ENCODE data around the gene OR2T35.

Gene OR2T35

GRCh38 chr1:248625166-248625565 lies 19.9 kb downstream of the OR2T35 start:
- H3K9me3 ChIP-seq (ENCODE audit: control insufficient read depth, low read length): peaks cover 45% of the 10 kb centered on the region
- H3K4me3 ChIP-seq (ENCODE audit: extremely low read depth, insufficient read depth, low read length, poor library complexity, severe bottlenecking): no peak overlapping the region
- H3K4me1 ChIP-seq (ENCODE audit: control insufficient read depth, insufficient read depth, low read length, poor library complexity, severe bottlenecking): no peaks in the 10 kb centered on the region
- no peaks in the 10 kb centered on the region for H3K36me3 ChIP-seq (ENCODE audit: control insufficient read depth, insufficient read depth, low read length)
- H3K27ac ChIP-seq (ENCODE audit: low read depth, low read length, severe bottlenecking): no peak overlapping the region
- 28 to 52% methylated on average over 2 to 3 of the region's 4 CpGs for WGBS, 2 experiments (ENCODE audit: insufficient coverage in 2 of 2)

DNA sequence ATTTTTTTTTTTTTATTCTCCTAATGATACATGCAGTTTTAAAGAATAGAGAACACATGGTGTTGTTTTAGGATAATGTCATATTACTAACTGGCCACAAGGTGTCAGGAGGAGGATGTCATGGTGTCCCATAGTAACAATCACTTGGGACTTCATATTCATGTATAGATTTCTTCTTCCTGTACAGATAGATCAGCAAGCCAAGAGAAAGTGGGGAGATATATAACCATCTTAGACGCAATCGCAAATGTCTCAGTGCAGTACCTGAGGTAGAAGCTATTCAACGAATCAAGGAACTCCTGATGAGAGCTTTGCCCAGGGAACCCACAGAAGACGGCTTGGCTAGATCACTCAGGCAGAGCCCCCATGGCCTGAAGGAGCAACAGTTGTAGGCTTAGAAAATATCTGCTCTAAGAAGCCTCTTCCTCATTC lies 22.5 kb downstream of the OR2T35 start:
- no peaks in the 10 kb centered on the region for H3K36me3 ChIP-seq (ENCODE audit: control insufficient read depth, insufficient read depth, low read length)
- H3K9me3 ChIP-seq (ENCODE audit: control insufficient read depth, low read length): peaks cover 50% of the 10 kb centered on the region
- no peak overlapping the region for H3K27ac ChIP-seq (ENCODE audit: low read depth, low read length, severe bottlenecking)
- no peak overlapping the region for H3K4me3 ChIP-seq (ENCODE audit: extremely low read depth, insufficient read depth, low read length, poor library complexity, severe bottlenecking)
- no peaks in the 10 kb centered on the region for H3K4me1 ChIP-seq (ENCODE audit: control insufficient read depth, insufficient read depth, low read length, poor library complexity, severe bottlenecking)
- WGBS, 2 experiments (ENCODE audit: insufficient coverage in 2 of 2): 85 to 93% methylated on average over 3 to 4 of the region's 4 CpGs

- WGBS, 2 experiments (ENCODE audit: insufficient coverage in 2 of 2): 70 to 75% methylated on average over 4 to 6 of the region's 7 CpGs
- Histone ChIP-seq H3K4me3 (ENCODE audit: extremely low read depth, insufficient read depth, low read length, poor library complexity, severe bottlenecking) (no peak overlapping the region), H3K9me3 (ENCODE audit: control insufficient read depth, low read length) (peaks cover 47% of the 10 kb centered on the region), H3K27ac (ENCODE audit: low read depth, low read length, severe bottlenecking) (no peak overlapping the region), H3K36me3 (ENCODE audit: control insufficient read depth, insufficient read depth, low read length) (no peaks in the 10 kb centered on the region), H3K4me1 (ENCODE audit: control insufficient read depth, insufficient read depth, low read length, poor library complexity, severe bottlenecking) (no peaks in the 10 kb centered on the region)
These were observed 23.3 kb downstream of the OR2T35 start for GRCh38 chr1:248621770-248622169.

- Histone ChIP-seq H3K4me1 (ENCODE audit: control insufficient read depth, insufficient read depth, low read length, poor library complexity, severe bottlenecking) (no peaks in the 10 kb centered on the region), H3K36me3 (ENCODE audit: control insufficient read depth, insufficient read depth, low read length) (no peaks in the 10 kb centered on the region), H3K4me3 (ENCODE audit: extremely low read depth, insufficient read depth, low read length, poor library complexity, severe bottlenecking) (no peak overlapping the region), H3K9me3 (ENCODE audit: control insufficient read depth, low read length) (peaks cover 51% of the 10 kb centered on the region), H3K27ac (ENCODE audit: low read depth, low read length, severe bottlenecking) (no peak overlapping the region)
- 0% methylated on average over 1 to 2 of the region's 3 CpGs for WGBS, 2 experiments (ENCODE audit: insufficient coverage in 2 of 2)
These were observed 26.2 kb downstream of the OR2T35 start for GRCh38 chr1:248618878-248619277.

GRCh38 chr1:248618119-248618518 lies 27.0 kb downstream of the OR2T35 start:
- H3K27ac ChIP-seq (ENCODE audit: low read depth, low read length, severe bottlenecking): no peak overlapping the region
- no peaks in the 10 kb centered on the region for H3K36me3 ChIP-seq (ENCODE audit: control insufficient read depth, insufficient read depth, low read length)
- H3K9me3 ChIP-seq (ENCODE audit: control insufficient read depth, low read length): peaks cover 58% of the 10 kb centered on the region
- H3K4me3 ChIP-seq (ENCODE audit: extremely low read depth, insufficient read depth, low read length, poor library complexity, severe bottlenecking): no peak overlapping the region
- 66 to 73% methylated on average over 5 to 7 of the region's 7 CpGs for WGBS, 2 experiments (ENCODE audit: insufficient coverage in 2 of 2)
- H3K4me1 ChIP-seq (ENCODE audit: control insufficient read depth, insufficient read depth, low read length, poor library complexity, severe bottlenecking): no peaks in the 10 kb centered on the region

- 60% methylated on average over 1 of the region's 1 CpG; no CpG with 5 or more reads in 1 of the 2 experiments for WGBS, 2 experiments (ENCODE audit: insufficient coverage in 2 of 2)
- H3K4me3 ChIP-seq (ENCODE audit: extremely low read depth, insufficient read depth, low read length, poor library complexity, severe bottlenecking): no peak overlapping the region
- peaks cover 75% of the 10 kb centered on the region for H3K9me3 ChIP-seq (ENCODE audit: control insufficient read depth, low read length)
- no peaks in the 10 kb centered on the region for H3K36me3 ChIP-seq (ENCODE audit: control insufficient read depth, insufficient read depth, low read length)
- H3K4me1 ChIP-seq (ENCODE audit: control insufficient read depth, insufficient read depth, low read length, poor library complexity, severe bottlenecking): no peaks in the 10 kb centered on the region
- no peak overlapping the region for H3K27ac ChIP-seq (ENCODE audit: low read depth, low read length, severe bottlenecking)
These were observed 31.3 kb downstream of the OR2T35 start for GRCh38 chr1:248613742-248614141.

GRCh38 chr1:248611883-248612414 lies 33.1 kb downstream of the OR2T35 start:
- Histone ChIP-seq H3K4me1 (ENCODE audit: control insufficient read depth, insufficient read depth, low read length, poor library complexity, severe bottlenecking) (no peaks in the 10 kb centered on the region), H3K9me3 (ENCODE audit: control insufficient read depth, low read length) (peaks cover 66% of the 10 kb centered on the region), H3K4me3 (ENCODE audit: extremely low read depth, insufficient read depth, low read length, poor library complexity, severe bottlenecking) (no peak overlapping the region), H3K36me3 (ENCODE audit: control insufficient read depth, insufficient read depth, low read length) (no peaks in the 10 kb centered on the region), H3K27ac (ENCODE audit: low read depth, low read length, severe bottlenecking) (no peak overlapping the region)
- 77 to 86% methylated on average over 2 to 3 of the region's 4 CpGs for WGBS, 2 experiments (ENCODE audit: insufficient coverage in 2 of 2)

GRCh38 chr1:248610301-248610700 lies 34.8 kb downstream of the OR2T35 start:
- Histone ChIP-seq H3K4me3 (ENCODE audit: extremely low read depth, insufficient read depth, low read length, poor library complexity, severe bottlenecking) (no peak overlapping the region), H3K4me1 (ENCODE audit: control insufficient read depth, insufficient read depth, low read length, poor library complexity, severe bottlenecking) (no peaks in the 10 kb centered on the region), H3K36me3 (ENCODE audit: control insufficient read depth, insufficient read depth, low read length) (no peaks in the 10 kb centered on the region), H3K9me3 (ENCODE audit: control insufficient read depth, low read length) (peaks cover 67% of the 10 kb centered on the region), H3K27ac (ENCODE audit: low read depth, low read length, severe bottlenecking) (no peak overlapping the region)
- no CpG with 5 or more reads among the region's 3 CpGs for WGBS, 2 experiments (ENCODE audit: insufficient coverage in 2 of 2)

GRCh38 chr1:248599396-248599795 lies 45.7 kb downstream of the OR2T35 start:
- H3K9me3 ChIP-seq (ENCODE audit: control insufficient read depth, low read length): peaks cover 33% of the 10 kb centered on the region
- 60 to 77% methylated on average over 6 of the region's 8 CpGs for WGBS, 2 experiments (ENCODE audit: insufficient coverage in 2 of 2)
- H3K27ac ChIP-seq (ENCODE audit: low read depth, low read length, severe bottlenecking): no peak overlapping the region
- H3K36me3 ChIP-seq (ENCODE audit: control insufficient read depth, insufficient read depth, low read length): no peaks in the 10 kb centered on the region
- H3K4me1 ChIP-seq (ENCODE audit: control insufficient read depth, insufficient read depth, low read length, poor library complexity, severe bottlenecking): no peaks in the 10 kb centered on the region
- H3K4me3 ChIP-seq (ENCODE audit: extremely low read depth, insufficient read depth, low read length, poor library complexity, severe bottlenecking): no peak overlapping the region

DNA sequence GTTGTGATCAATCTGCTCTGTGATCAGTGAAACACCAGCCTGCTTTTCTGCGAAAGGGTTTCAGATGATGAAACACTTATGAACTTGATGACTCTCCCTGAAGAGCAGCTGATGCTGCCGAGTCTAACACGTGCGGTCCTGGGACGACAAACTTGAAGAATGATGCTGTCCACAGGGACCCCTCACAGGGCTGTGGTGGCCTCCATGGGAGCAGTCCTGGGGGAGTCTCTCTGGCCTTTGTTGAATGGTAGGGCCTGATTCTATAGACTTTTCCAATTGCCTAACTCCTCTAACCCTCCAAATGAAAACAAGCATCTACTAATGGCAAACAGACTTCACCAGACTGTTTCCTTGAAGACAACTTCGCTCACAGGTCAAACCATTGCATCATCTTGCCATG lies 47.5 kb downstream of the OR2T35 start, which contains the start of gene OR2T10:
Gene OR2T10, minus strand, starts transcription at position 112 of the 400 bp plus-strand sequence. CDS start 3,932 bp downstream, outside the sequence.
- Histone ChIP-seq H3K36me3 (ENCODE audit: control insufficient read depth, insufficient read depth, low read length) (no peaks in the 10 kb centered on the region), H3K4me1 (ENCODE audit: control insufficient read depth, insufficient read depth, low read length, poor library complexity, severe bottlenecking) (no peaks in the 10 kb centered on the region), H3K4me3 (ENCODE audit: extremely low read depth, insufficient read depth, low read length, poor library complexity, severe bottlenecking) (no peak within 1 kb of the TSS), H3K27ac (ENCODE audit: low read depth, low read length, severe bottlenecking) (no peak within 1 kb of the TSS), H3K9me3 (ENCODE audit: control insufficient read depth, low read length) (peaks cover 31% of the 10 kb centered on the region)
- WGBS, 2 experiments (ENCODE audit: insufficient coverage in 2 of 2): 88 to 95% methylated on average over 4 to 5 of the region's 6 CpGs

GRCh38 chr1:248596615-248597014 lies 48.5 kb downstream of the OR2T35 start:
- WGBS, 2 experiments (ENCODE audit: insufficient coverage in 2 of 2): no CpG with 5 or more reads among the region's 2 CpGs
- Histone ChIP-seq H3K36me3 (ENCODE audit: control insufficient read depth, insufficient read depth, low read length) (no peaks in the 10 kb centered on the region), H3K4me3 (ENCODE audit: extremely low read depth, insufficient read depth, low read length, poor library complexity, severe bottlenecking) (no peak overlapping the region), H3K27ac (ENCODE audit: low read depth, low read length, severe bottlenecking) (no peak overlapping the region), H3K4me1 (ENCODE audit: control insufficient read depth, insufficient read depth, low read length, poor library complexity, severe bottlenecking) (no peaks in the 10 kb centered on the region), H3K9me3 (ENCODE audit: control insufficient read depth, low read length) (peaks cover 27% of the 10 kb centered on the region)
